Glutamatergic neuron (in vitro differentiated cells): ENCODE results near the gene ATP9A. TPM values are rescaled to one million over a fixed set of nuclear protein-coding genes. Genes with fewer than 3 reads are reported as not detected.

ENCODE experiments used
- DNase-seq: peaks from one replicate; pipeline ENCODE4 v3.0.0; 2022
- H3K27ac Mint-ChIP-seq: one replicate; pipeline ENCODE4 v1.8.0; 2020; ENCODE audit warnings: mild to moderate bottlenecking, mixed read lengths, inconsistent platforms; ENCODE audit not compliant: unreplicated experiment
- H3K27me3 Mint-ChIP-seq: one replicate; pipeline ENCODE4 v1.8.0; 2020; ENCODE audit warnings: mild to moderate bottlenecking, moderate library complexity, mixed read lengths, inconsistent platforms; ENCODE audit not compliant: unreplicated experiment
- H3K36me3 Mint-ChIP-seq: one replicate; pipeline ENCODE4 v1.8.0; 2020; ENCODE audit warnings: mild to moderate bottlenecking, mixed read lengths, inconsistent platforms; ENCODE audit not compliant: unreplicated experiment
- H3K4me1 Mint-ChIP-seq: one replicate; pipeline ENCODE4 v1.8.0; 2020; ENCODE audit warnings: mild to moderate bottlenecking, low read depth, mixed read lengths, inconsistent platforms; ENCODE audit not compliant: unreplicated experiment
- H3K4me3 Mint-ChIP-seq: one replicate; pipeline ENCODE4 v1.8.0; 2020; ENCODE audit warnings: mild to moderate bottlenecking, mixed read lengths, inconsistent platforms; ENCODE audit not compliant: unreplicated experiment
- H3K9me3 Mint-ChIP-seq: one replicate; pipeline ENCODE4 v1.8.0; 2020; ENCODE audit warnings: mild to moderate bottlenecking, moderate library complexity, mixed read lengths, inconsistent platforms; ENCODE audit not compliant: unreplicated experiment
- total RNA-seq: library from RNA; stranded (reverse); fragmentation: NEBNext Ultra II Directional; extraction: Animal tissue kit (Norgen Biotek cat#: 25700); gene quantifications from one replicate; pipeline ENCODE4 v1.2.1, GENCODE V29; 2021; ENCODE audit not compliant: unreplicated experiment
- TF ChIP-seq, protein P1 (sequence below): fragments of 200-600 bp; sonication (generic); IDR thresholded peaks from one replicate; pipeline ENCODE4 v1.5.0; 2021; ENCODE audit not compliant: partially characterized antibody, unreplicated experiment

ATP9A gene
- total RNA-seq, 1 donor from 2014 or later, result 66.1 TPM

DNA sequence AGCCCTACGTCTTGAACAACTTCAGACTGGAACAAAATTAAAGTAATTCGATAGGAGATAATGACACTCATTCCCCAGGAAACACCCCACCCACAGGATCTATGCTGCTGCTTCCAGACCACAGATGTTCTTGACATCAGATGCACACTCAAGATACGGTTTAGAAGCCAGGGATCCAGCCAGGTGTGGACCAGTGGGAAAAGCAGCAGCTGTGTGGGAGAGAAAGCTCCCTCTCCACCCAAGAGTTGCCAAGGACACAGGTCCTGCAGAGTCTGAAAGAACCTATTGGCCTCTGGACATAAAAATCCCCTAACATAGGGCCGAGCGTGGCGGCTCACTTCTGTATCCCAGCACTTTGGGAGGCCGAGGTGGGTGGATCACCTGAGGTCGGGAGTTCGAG, 133.9 kb downstream of the ATP9A start:
- no peaks in the 10 kb centered on the region for H3K36me3 Mint-ChIP-seq
- TF ChIP-seq, protein P1, sequence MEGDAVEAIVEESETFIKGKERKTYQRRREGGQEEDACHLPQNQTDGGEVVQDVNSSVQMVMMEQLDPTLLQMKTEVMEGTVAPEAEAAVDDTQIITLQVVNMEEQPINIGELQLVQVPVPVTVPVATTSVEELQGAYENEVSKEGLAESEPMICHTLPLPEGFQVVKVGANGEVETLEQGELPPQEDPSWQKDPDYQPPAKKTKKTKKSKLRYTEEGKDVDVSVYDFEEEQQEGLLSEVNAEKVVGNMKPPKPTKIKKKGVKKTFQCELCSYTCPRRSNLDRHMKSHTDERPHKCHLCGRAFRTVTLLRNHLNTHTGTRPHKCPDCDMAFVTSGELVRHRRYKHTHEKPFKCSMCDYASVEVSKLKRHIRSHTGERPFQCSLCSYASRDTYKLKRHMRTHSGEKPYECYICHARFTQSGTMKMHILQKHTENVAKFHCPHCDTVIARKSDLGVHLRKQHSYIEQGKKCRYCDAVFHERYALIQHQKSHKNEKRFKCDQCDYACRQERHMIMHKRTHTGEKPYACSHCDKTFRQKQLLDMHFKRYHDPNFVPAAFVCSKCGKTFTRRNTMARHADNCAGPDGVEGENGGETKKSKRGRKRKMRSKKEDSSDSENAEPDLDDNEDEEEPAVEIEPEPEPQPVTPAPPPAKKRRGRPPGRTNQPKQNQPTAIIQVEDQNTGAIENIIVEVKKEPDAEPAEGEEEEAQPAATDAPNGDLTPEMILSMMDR, result no peak
- no peak overlapping the region for H3K27ac Mint-ChIP-seq
- no peaks in the 10 kb centered on the region for H3K27me3 Mint-ChIP-seq
- no peak overlapping the region for H3K4me3 Mint-ChIP-seq
- H3K9me3 Mint-ChIP-seq, result no peaks in the 10 kb centered on the region
- no peak for DNase-seq
- H3K4me1 Mint-ChIP-seq, result peaks cover 2% of the 10 kb centered on the region

DNA sequence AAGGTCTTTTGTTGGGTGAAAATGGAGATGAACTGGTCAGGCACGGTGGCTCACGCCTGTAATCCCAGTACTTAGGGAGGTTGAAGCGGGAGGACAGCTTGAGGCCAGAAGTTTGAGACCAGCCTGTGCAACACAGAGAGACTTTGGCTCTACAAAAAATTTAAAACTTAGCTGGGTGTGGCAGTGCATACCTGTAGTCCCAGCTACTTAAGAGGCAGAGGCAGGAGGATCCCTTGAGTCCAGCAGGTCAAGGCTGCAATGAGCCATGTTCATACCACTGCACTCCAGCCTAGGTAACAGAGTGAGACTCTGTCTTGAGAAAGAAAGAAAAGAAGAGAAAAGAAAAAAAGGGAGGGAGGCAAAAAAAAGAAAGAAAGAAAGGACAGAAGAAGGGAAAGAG, 134.8 kb downstream of the ATP9A start:
- peaks cover 2% of the 10 kb centered on the region for H3K4me1 Mint-ChIP-seq
- no peaks in the 10 kb centered on the region for H3K27me3 Mint-ChIP-seq
- no peak overlapping the region for H3K4me3 Mint-ChIP-seq
- no peaks in the 10 kb centered on the region for H3K36me3 Mint-ChIP-seq
- no peaks in the 10 kb centered on the region for H3K9me3 Mint-ChIP-seq
- H3K27ac Mint-ChIP-seq, result peak overlapping the region; percentile 62
- no peak for DNase-seq
- TF ChIP-seq, protein P1, result no peak

DNA sequence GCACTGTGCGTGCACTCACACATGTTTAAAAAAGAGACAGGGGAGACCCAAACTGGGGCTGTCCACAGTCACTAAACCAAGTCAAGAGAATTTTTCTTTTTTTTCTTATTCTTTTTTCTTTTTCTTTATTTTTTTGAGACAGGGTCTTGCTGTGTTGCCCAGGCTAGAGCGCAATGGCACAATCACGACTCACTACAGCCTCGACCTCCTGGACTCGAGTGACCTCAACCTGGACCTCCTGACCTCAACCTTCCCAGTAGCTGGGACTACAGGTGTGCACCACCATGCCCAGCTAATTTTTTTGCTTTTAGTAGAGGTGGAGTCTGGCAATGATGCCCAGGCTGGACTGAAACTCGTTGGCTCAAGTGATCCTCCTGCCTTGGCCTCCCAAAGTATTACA, 136.2 kb downstream of the ATP9A start:
- H3K9me3 Mint-ChIP-seq, result peaks cover 1% of the 10 kb centered on the region
- H3K4me3 Mint-ChIP-seq, result no peak overlapping the region
- H3K4me1 Mint-ChIP-seq, result peaks cover 2% of the 10 kb centered on the region
- H3K27me3 Mint-ChIP-seq, result no peaks in the 10 kb centered on the region
- H3K27ac Mint-ChIP-seq, result no peak overlapping the region
- TF ChIP-seq, protein P1, result no peak
- no peaks in the 10 kb centered on the region for H3K36me3 Mint-ChIP-seq
- no peak for DNase-seq

DNA sequence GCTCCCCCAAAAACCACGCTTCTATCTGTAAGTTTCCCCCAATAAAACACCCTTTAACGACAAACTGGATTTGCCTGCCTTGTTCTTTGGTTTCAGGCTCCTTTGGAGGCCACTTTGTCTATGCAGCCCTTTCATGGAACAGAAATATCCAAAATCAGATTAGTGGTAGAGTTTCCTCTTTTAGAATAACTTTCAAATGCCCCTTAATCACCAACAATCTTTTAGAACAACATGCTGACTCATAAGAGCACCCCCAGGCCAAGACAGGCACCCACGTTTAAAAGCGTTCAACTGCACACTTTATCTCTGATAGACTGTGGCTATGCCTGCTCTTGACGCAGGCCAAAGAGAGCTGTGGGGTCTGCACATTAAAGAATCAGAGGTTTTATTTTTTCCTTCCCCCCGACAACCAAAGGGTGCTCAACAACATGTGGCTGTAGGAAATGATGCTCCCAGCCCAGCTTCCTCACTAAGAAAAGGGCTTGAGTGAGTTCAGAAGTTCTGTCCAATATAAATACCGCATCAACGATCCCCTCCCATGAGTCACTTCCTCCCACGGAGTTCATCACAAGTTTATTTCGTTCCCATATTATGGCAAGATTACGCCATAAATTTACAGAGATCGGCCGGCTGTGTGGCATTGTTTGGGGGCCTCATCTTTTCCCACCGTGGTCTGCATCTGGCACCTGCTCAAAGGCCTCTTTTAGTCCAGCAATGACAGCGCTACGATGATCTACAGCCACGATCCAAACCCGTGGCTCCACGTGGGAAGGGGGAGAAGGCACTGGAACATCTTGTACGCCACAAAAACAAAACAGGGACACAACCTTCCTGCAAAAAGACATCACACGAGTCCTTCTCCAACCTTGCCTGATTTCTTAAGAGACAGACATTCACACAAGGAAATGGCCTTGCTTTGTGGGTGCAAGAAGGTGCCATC, 136.9 kb downstream of the ATP9A start:
- H3K36me3 Mint-ChIP-seq, result no peaks in the 10 kb centered on the region
- no peak for DNase-seq

More for the DNA sequence above, 136.9 kb downstream of the ATP9A start:
- Mint-ChIP-seq H3K4me3 (no peak overlapping the region), H3K27me3 (no peaks in the 10 kb centered on the region), H3K4me1 (peaks cover 2% of the 10 kb centered on the region), H3K27ac (no peak overlapping the region), H3K9me3 (peaks cover 1% of the 10 kb centered on the region)
- TF ChIP-seq, protein P1, result no peak
